ENCODE measurements around the gene RMND5A.

Gene RMND5A

DNA sequence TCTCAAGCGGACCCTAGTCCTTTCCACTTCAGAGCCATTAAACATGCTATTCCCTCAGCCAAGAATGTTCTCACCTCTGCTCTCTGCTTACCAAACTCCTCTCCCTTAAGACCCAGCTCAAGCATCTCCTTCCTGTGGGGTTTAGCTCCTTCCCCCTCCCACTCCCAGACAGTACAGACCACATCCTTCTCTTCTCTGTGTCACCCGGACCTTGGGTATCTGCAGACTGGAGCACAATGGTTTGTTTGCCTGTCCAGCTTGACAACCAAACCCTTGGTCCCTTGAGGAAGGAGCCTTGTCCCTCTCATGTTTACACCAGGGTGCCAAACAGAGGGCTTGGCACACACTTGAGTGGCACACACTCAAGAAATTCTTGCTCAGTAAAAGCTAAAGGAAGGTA is 74.8 kb downstream of the RMND5A start:
- no peak for DNase-seq

DNA sequence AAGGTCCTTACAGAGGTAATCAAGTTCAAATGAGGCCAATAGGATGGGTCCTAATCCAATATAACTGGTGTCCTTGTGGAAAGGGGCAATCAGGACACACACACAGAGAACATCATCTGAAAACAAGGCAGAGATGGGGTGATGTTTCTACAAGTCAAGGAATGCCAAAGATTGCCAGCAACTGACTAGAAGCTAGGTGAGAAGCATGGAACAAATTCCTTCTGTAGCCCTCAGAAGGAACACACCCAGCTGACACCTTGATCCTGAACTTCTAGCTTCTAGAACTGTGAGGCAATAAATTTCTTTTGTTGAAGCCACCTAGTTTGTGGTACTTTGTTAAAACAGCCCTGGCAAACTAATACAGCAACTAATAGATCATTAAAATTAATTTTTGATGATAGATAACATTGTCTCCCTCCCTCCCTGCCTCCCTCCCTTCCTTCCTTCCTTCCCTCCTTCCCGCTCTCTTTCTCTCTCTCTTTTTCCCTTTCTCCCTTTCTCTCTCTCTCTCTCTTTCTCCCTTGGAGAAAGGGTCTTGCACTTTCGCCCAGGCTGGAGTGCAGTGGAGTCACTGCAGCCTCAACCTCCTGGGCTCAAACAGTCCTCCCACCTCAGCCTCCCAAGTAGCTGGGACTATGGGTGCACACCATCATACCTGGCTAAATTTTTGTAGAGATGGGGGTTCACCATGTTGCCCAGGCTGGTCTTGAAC is 80.9 kb downstream of the RMND5A start:
- DNase-seq, result no peak

DNA sequence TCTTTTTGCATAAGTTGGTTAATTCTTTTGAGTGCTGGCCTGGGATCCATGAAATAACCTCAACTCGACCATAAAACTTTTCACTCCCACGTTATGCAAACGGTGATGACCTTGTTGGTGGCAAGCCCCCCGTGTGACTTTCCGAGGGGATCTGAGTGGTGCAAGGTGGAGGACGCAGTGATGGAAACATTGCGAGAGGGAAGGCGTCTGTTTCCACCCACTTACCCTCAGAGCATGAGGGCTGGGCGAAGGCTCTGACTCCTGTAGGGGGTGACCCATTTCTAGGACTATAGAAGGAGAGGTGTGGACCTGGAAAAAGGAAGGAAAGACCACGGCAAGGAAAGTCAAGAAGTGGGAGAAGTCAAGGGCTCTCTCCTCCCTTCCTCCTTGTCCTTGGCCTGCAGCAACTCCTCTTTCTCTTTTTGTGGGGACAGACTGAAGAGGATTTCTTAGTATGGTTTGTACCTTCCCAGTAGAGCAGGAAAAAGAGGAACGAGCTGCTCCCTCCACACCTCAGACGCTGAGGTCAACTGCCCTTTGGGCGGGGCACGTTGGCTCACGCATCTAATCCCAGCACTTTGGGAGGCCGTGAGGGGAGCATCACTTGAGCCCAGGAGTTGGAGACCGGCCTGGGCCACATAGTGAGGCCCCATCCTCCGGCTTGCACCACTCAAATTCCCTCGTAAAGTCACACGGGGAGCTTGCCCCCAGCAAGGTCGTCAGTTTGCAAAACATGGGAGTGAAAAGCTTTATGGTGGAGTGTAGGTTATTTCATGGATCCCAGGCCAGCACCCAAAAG is 86.2 kb downstream of the RMND5A start:
- DNase-seq, result no peak

DNA sequence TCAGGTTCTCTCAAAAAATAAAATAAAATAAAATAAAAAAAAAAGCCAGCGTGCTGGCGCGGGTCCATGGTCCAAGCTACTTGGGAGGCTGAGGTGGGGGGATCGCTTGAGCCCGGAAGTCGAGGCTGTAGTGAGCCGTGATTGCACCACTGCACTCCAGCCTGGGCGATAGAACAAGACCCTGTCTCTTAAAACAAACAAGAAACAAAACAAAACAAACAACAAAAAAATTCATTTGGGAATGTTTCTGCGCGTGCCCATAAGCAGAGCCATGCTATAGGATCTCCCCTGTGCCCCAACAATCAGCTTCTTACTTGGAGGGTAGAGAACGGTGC is 87.0 kb downstream of the RMND5A start:
- DNase-seq, result no peak

DNA sequence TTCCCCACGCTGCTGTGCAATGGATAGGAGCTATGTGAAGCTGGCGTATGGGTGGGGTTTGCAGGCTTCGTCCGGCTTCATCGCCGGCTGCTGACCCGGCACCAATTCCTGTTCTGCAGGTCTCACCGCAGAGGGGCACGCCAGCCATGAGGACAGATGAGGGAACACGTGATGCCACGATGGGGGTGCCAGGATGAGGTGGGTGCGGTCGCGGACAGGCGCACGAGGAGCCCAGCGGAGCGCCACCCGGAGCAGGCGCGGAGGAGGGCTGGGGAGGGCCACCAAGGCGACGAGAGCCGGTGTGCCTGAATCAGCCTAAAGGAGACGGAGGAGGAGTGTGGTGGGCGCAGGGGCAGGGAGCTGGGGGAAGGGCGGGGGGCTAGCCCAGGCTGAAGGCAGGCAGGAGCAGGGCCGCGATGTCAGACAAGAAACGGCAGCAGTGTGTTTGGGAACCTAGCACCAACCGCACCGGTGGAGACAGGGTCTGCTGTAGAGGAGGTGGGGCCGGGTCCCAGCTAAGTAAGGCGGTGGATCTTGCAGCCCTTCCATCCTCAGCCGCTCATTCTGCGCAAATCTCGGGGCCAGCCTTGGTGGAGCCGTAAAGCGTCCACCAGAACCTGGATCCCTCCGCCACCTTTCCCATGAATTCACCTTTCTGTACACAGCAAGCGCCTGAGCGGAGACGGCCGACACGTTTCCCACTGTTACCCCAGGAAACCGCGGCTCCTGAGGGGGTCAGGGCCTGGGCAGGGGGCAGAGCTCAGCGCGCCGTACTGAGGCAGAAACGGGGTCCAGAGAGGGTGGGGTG is 87.6 kb downstream of the RMND5A start:
- peak in 1 of 2 experiments; percentile 18 for DNase-seq

DNA sequence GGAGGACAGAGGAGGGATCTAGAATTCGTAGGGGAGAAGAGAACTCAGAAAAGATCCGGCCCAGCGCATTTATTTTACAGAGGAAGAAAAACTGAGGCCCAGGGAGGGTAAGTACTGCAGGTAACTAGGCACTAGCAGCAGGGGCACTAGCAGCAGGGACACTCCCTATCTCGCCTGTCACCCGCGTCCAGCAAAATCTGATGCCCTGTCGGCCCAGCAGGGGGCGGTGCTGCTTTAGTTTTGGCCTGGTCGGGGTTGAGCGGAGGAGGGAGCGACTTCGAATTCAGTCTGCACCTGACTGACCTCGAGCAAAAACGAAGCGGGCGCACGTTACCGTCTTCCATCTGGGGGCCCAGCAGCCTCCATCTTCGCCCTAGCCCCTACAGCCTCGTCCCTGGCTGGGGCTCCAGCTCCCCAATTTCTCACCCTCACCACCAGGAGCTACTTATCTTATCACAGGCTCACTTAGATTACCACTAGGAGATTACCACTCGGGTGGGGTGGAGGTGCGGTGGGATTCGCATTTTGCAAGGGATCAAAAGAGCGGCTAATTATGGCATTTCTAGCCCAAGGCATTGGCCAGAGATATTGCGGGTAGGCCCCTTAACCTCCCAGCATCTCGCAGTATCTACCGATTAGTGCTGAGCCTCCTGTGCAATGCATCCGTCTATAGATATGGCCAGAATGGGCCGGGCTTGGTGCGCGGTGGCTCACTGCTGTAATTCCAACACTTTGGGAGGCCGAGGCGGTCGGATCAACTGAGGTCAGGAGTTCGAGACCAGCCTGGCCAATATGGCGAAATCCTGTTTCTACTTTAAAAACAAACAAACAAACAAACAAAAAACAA is 88.4 kb downstream of the RMND5A start:
- peak; percentile 60 to 83 for DNase-seq

DNA sequence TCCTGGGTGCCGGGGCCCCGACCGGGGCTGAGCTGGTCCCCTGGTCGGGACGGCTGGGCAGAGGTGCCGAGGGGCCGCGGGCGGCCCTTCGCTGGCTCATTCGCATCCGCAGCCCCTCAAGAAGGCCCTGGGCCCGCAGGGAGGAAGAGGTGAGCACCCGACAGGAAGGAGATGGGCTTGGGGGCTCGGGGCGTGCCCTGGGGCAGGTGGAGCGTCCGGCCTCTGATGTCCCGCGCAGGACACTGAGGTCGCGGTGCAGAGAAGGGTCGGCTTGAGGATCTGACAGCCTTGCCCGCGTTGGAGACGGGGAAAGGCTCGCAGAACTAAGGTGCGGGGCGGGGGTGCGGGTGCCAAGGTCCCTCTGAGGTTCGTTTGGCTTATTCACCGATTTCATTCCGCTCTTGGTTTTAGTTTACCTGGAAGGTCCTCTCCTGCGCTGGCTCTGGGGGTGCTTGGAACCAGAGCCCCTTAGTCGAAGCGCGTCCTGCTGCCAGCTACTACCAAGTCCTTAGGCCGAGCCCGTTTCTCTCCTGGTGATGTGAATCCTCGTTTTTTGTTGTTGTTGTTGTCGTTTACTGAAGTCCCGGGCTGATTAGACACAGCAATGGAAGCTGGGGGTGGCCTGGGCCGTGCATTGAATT is 89.5 kb downstream of the RMND5A start:
- DNase-seq, result no peak

DNA sequence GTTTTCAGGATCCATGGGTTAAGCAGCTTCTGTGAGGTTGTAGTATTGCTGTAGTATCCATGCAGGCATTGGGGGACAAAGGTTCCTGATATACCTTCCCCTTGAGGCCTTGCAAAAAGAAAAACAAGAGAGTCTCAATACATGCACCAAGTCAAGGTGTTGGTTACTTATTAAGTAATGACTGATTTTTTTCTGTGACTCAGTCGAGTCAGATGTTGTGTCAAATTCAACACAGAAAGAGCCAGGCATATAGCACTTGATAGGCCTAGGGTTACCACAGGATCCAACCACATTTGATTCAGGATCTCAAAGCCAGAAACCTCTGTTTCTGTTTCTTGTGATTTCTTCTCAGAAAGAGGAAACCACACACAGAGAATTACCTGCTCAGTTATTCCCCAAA is 95.5 kb downstream of the RMND5A start:
- DNase-seq, result no peak

DNA sequence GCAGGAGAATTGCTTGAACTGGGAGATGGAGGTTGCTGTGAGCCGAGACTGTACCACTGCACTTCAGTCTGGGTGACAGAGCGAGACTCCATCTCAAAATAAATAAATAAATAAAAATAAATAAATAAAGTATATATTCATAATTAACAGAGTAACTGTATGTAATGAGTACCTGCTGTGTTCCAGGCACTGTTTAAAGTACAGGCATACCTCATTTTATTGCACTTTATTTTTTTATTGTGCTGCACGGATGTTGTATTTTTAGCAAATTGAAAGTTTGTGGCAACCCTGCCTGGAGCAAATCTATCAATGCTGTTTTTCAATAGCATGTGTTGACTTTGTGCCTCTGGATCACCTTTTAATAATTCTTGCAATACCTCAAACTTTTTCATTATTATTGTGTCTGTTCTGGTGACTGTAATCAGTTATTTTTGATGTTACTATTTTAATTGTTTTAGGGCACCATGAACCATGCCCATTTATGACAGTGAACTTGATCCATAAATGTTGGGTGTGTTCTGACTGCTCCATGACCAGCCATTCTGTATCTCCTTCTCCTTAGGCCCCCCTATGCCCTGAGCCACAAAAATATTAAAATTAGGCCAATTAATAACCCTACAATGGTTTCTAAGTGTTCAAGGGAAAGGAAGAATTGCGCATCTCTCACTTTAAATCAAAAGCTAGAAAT is 98.2 kb downstream of the RMND5A start:
- no peak for DNase-seq

DNA sequence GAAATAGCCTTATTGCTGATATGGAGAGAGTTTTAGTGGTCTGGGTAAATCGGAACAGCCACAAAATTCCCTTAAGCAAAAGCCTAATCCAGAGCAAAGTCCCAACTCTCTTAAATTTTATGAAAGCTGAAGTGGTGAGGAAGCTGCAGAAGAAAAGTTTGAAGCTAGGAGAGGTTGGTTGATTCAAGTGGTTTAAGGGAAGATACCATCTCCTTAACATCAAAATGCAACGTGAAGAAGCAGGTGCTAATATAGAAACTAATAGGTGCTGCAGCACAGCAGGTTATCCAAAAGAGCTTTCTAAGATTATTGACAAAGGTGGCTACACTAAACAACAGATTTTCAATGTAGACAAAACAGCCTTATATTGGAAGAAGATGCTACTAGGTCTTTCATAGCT is 98.9 kb downstream of the RMND5A start:
- DNase-seq, result no peak

DNA sequence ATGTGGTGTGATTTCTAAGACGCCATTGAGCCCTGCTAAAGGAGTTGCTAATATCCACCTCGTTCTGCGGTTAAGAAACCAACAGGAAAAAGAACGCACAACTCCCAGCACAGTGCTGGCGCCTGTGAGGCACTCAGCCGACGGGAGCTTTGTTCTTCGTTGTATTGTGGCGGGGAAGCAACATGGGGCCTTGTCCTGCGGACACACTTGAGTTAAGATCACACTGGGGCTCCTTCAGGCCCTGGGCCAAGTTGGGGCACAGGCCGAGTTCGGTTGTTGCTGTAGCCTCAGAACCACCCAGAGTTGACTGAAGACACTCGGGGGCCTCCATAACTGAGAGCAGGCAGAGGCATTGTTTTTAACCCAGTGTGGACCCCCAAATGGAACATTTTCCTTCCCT is 101.2 kb downstream of the RMND5A start:
- no peak for DNase-seq

DNA sequence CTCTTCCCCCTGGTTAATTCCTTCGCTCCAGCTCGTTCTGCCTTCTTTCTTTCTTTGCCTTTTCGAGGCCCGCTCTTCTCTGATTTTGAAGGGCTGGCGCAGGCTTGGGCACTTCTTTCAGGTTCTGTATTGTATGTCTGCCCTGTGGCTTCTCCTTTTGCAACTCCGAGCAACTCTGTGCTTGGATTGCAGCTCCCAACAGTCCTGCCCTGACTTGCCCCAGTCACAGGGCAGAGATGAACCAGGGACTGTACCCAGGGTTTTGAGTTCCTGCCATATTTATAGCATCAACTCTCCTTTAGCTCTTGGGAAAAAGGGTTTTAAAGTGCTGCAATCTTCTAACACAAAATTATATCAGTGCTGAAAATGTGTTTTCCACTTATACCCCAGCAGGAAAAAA is 101.8 kb downstream of the RMND5A start:
- DNase-seq, result no peak

DNA sequence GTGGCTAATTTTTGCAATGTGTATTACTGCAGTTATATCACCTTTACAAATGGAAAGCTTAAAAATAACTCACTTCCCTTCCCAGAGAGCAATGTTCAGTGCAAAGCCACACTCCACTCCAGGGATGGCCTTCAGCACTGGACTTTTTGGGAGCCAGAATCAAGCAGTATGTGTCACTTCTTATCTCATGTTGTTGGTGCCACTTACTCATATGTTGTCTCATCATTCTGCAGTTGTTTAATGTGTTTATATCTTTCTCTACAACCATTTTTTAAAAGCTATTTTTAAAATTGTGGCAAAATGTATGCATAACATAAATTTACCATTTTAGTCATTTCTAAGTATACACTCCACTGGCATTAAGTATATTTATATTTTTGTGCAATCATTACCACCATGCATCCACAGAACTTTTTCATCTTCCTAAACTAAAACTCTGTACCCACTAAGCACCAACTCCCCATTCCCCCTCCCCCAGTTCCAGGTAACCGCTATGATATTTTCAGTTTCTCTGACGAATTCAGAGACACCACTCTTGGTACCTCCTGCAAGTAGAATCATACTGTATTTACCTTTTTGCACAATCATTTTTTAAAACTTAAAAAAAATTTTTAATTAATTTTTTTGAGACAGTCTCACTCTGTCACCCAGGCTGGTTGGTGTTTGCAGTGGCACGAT is 102.7 kb downstream of the RMND5A start:
- DNase-seq, result no peak

DNA sequence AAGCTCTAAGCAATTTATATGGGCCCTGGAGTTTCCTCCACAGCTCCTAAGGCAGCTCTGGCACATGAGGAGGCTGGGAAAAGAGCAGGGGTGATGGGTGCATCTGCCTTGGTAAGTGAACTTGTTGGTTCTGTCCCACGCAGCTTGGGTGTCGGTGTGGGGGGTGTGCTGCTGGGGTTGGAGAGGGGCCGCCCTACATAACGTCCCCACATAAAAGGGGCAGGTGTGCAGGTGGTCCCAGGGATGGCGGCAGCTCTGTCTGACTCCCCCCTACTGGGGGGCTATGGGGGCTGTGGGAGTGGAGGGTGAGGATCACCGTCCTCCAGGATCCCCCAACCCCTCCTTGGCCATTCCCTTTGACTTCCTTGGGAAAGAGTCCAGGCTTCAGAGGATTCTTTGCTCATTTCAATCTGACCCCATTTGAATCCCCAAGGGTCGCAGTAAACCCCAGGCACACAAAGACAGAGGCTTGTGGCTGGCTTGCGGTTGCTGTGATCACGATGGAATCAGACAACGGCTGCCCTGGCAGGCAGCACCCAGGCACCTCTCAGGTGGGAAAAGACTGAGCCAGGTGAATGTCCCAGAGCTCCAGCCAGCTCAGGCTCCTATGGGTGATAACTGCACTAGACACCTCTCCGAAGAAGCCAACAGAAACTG is 105.1 kb downstream of the RMND5A start:
- DNase-seq, result no peak

DNA sequence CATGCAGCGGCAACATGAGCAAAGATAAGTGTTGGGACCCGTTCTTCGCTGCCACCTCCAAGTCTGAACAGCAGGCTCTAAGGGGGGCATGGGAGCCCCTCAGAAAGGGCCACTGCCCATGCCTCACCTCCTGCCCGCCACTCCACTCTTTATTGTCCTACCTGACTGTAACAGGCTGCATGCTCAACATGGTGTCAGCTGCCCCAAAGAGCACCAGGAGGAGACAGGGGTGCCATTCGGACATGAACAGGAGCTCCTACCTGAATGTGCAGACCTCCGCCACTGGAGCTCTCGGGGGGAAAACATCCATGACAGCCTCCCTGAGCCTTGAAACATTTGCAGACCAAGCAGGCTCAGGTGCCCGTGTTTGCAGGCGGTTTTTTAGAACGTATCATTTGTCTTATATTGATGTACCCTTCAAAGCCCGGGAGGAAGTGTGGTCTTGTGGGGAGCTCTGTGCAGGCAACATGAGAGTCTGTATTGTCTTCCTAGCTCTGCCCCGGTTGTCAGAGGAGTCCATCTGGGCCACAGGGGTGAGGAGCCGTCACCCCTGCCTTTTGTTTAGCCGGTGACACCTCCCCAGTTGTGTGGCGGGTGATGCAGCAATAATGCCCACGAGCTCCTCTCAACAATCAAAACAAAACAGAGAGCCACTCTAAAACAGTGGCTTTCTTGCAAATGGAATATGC is 105.7 kb downstream of the RMND5A start:
- DNase-seq, result no peak

DNA sequence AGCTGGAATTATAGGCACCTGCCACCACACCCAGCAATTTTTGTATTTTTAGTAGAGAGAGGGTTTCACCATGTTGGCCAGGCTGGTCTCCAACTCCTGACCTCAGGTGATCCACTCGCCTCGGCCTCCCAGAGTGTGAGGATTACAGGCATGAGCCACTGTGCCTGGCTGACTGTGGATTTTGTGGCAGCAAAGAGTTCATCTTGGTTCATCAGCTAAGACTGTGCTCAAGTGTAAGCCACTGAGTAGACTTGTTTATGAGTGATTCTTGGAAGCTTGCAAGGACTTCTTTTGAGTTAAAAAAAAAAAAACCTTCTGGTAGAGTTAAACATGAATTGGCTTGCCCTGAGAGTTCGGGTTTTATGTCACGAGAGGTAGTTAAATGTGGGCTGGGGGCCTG is 106.9 kb downstream of the RMND5A start:
- DNase-seq, result no peak

Data from SW 1271 (cell line).